Osteoblast (primary cell): ENCODE results near the gene ALG3. TPM values are rescaled to one million over a fixed set of nuclear protein-coding genes. Genes with fewer than 3 reads are reported as not detected.

Source experiments
- DNase-seq: peaks from one replicate; pipeline ENCODE4 v3.0.0; 2011; ENCODE audit warnings: low spot score, mixed read lengths; ENCODE audit not compliant: insufficient read length; ENCODE audit errors: missing footprints
- H2AFZ ChIP-seq: 2 replicates; pipeline ENCODE4 v1.6.0; 2011; ENCODE audit warnings: mild to moderate bottlenecking, low read length
- H3K27ac ChIP-seq: 2 replicates; pipeline ENCODE4 v1.5.1; 2011; ENCODE audit warnings: mild to moderate bottlenecking, low read depth, low read length, moderate library complexity
- H3K27me3 ChIP-seq: 2 replicates; pipeline ENCODE4 v1.6.0; 2012; ENCODE audit warnings: mild to moderate bottlenecking, control low read depth, inconsistent platforms, low read length, moderate library complexity; ENCODE audit not compliant: insufficient read depth
- H3K36me3 ChIP-seq: 2 replicates; pipeline ENCODE4 v1.5.1; 2011; ENCODE audit warnings: mild to moderate bottlenecking, low read length, control low read depth, moderate library complexity; ENCODE audit not compliant: insufficient read depth
- H3K4me1 ChIP-seq: 2 replicates; pipeline ENCODE4 v1.5.1; 2011; ENCODE audit warnings: mild to moderate bottlenecking, low read length, control low read depth, moderate library complexity; ENCODE audit not compliant: insufficient read depth
- H3K4me2 ChIP-seq: 2 replicates; pipeline ENCODE4 v1.6.0; 2011; ENCODE audit warnings: mild to moderate bottlenecking, low read length; ENCODE audit not compliant: insufficient read depth
- H3K4me3 ChIP-seq: fragments of 200-600 bp; sonication (generic); 3 replicates; pipeline ENCODE4 v1.5.1; 2012; ENCODE audit warnings: mild to moderate bottlenecking, low read length, inconsistent platforms; ENCODE audit not compliant: insufficient read depth
- H3K79me2 ChIP-seq: 2 replicates; pipeline ENCODE4 v1.6.0; 2012; ENCODE audit warnings: mild to moderate bottlenecking, low read length, control low read depth, inconsistent platforms; ENCODE audit not compliant: insufficient read depth
- H3K9me3 ChIP-seq: 2 replicates; pipeline ENCODE4 v1.5.1; 2011; ENCODE audit warnings: low read depth, low read length, control low read depth
- H4K20me1 ChIP-seq: 2 replicates; pipeline ENCODE4 v1.6.0; 2012; ENCODE audit warnings: mild to moderate bottlenecking, low read length, control low read depth; ENCODE audit not compliant: insufficient read depth
- CTCF ChIP-seq: IDR thresholded peaks from 2 replicates; pipeline ENCODE4 v1.5.1; 2011; ENCODE audit warnings: mild to moderate bottlenecking, low read depth, low read length, moderate library complexity; ENCODE audit errors: extremely low read depth
- total RNA-seq: library from RNA; depleted of rRNA; stranded (reverse); fragments of >200 nt; gene quantifications from 2 replicates; pipeline ENCODE4 v1.2.3, GENCODE V29; 2012

The ALG3 gene
- total RNA-seq, 1 donor, result 26.8 TPM

DNA sequence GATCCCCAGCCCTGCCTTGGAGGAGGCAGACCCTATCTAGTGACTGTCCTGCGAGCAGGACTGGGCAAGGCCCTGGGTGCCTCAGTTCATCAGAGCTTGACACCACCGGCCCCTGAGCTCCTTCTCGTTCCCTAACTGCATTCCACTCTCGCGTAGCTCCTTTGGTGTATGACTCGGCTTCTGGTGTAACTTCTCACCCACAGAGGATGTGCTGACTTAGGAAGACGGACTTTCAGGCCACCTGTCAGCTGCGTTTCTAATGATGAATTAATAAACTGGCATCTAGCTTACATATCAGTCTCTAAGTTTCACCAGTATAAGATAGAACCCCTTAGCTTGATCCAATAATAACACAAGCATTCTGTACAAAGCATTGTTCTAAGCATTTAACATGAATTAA, 45.2 kb downstream of the ALG3 start:
- no peaks in the 10 kb centered on the region for H3K4me1 ChIP-seq
- H3K79me2 ChIP-seq, result no peaks in the 10 kb centered on the region
- H2AFZ ChIP-seq, result no peak overlapping the region
- H3K4me3 ChIP-seq, result no peak overlapping the region
- no peak overlapping the region for H3K4me2 ChIP-seq
- TF ChIP-seq CTCF, result no peak
- H4K20me1 ChIP-seq, result no peaks in the 10 kb centered on the region
- H3K9me3 ChIP-seq, result no peaks in the 10 kb centered on the region
- H3K27me3 ChIP-seq, result peaks cover 10% of the 10 kb centered on the region
- DNase-seq, result no peak
- no peak overlapping the region for H3K27ac ChIP-seq
- no peaks in the 10 kb centered on the region for H3K36me3 ChIP-seq

DNA sequence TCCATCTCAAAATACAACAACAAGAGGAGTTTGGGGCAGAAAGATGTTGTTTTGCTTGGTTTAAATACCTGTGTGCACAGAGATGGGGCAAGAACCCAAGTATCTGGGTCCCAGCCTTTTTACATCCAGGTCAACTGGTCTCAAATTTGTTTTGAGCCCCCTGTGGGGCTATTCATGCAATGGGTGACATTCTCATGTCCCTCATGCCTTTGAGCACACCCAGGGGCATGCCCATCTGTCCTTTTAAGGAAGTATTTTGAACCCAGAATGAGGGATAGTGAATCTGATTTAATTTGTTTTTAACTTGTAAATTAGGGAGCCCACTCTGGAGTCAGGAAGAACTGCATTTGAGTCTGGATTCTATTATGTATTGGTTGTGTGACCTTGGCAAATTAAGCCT, 47.9 kb downstream of the ALG3 start:
- H4K20me1 ChIP-seq, result no peaks in the 10 kb centered on the region
- H3K4me3 ChIP-seq, result no peak overlapping the region
- no peaks in the 10 kb centered on the region for H3K27me3 ChIP-seq
- no peaks in the 10 kb centered on the region for H3K4me1 ChIP-seq
- H3K4me2 ChIP-seq, result no peak overlapping the region
- no peaks in the 10 kb centered on the region for H3K79me2 ChIP-seq
- H3K27ac ChIP-seq, result no peak overlapping the region
- peaks cover 6% of the 10 kb centered on the region for H3K36me3 ChIP-seq
- no peaks in the 10 kb centered on the region for H3K9me3 ChIP-seq
- DNase-seq, result no peak
- TF ChIP-seq CTCF, result no peak
- no peak overlapping the region for H2AFZ ChIP-seq

DNA sequence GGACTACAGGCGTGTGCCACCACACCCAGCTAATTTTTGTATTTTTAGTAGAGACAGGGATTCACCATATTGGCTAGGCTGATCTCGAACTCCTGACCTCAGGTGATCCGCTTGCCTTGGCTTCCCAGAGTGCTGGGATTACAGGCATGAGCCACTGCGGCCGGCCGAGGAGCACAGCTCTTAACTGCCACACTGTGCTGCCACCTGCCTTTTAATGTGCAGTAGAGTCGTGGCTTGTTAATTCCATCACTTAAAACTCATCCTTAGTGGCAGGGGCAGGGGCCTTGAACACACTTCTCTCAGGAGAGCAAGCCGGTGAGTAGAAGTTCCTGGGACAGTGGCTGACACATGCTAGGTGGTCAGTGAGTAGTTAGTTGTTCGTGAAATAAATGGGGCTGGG, 50.3 kb downstream of the ALG3 start:
- Histone ChIP-seq H3K27ac (no peak overlapping the region), H3K4me3 (no peak overlapping the region), H3K79me2 (no peaks in the 10 kb centered on the region), H3K4me2 (no peak overlapping the region), H4K20me1 (peaks cover 2% of the 10 kb centered on the region), H3K9me3 (no peaks in the 10 kb centered on the region), H2AFZ (no peak overlapping the region), H3K36me3 (peaks cover 28% of the 10 kb centered on the region), H3K4me1 (no peaks in the 10 kb centered on the region), H3K27me3 (no peaks in the 10 kb centered on the region)
- DNase-seq, result no peak
- no peak for TF ChIP-seq CTCF

- Histone ChIP-seq H3K36me3 (peaks cover 48% of the 10 kb centered on the region), H4K20me1 (peaks cover 2% of the 10 kb centered on the region), H3K27me3 (no peaks in the 10 kb centered on the region), H2AFZ (no peak overlapping the region), H3K9me3 (no peaks in the 10 kb centered on the region), H3K4me3 (no peak overlapping the region), H3K27ac (no peak overlapping the region), H3K79me2 (no peaks in the 10 kb centered on the region), H3K4me2 (no peak overlapping the region), H3K4me1 (no peaks in the 10 kb centered on the region)
- no peak for TF ChIP-seq CTCF
- DNase-seq, result no peak
Observed at GRCh38 chr3:184196536-184196935, 52.2 kb downstream of the ALG3 start.
